NCI-H1436 treated with DMSO at 0.1 percent for 48 hours (cell line): Measurements from ENCODE around the gene PEX1.
"Not testable (repeated sequence)": the region's sequence is repeated elsewhere in the genome, so short reads cannot be mapped to it uniquely, and the experiment has no call there.

Experiments used
- DNase-seq: peaks from one replicate; lab custom pipeline; 2025; lab: John Stamatoyannopoulos, UW

Gene PEX1

GRCh38 chr7:92504563-92504962, 23.8 kb downstream of the PEX1 start:
- DNase-seq: no peak

GRCh38 chr7:92503767-92504166, 24.6 kb downstream of the PEX1 start:
- no peak for DNase-seq

- no peak for DNase-seq
Measured at GRCh38 chr7:92498557-92498956, 29.8 kb downstream of the PEX1 start.

GRCh38 chr7:92496876-92497275, 31.4 kb downstream of the PEX1 start:
- DNase-seq: no peak

- DNase-seq: no peak
Measured at GRCh38 chr7:92489634-92490033, 38.7 kb downstream of the PEX1 start.

- no peak for DNase-seq
Measured at GRCh38 chr7:92487804-92488203, 40.5 kb downstream of the PEX1 start.

GRCh38 chr7:92485974-92486373, 42.3 kb downstream of the PEX1 start:
- DNase-seq: no peak

GRCh38 chr7:92485267-92485892, 42.9 kb downstream of the PEX1 start:
- DNase-seq: no peak

GRCh38 chr7:92484226-92484625, 44.1 kb downstream of the PEX1 start:
- DNase-seq: not testable (repeated sequence)

- not testable (repeated sequence) for DNase-seq
Measured at GRCh38 chr7:92483624-92484023, 44.7 kb downstream of the PEX1 start.

- DNase-seq: not testable (repeated sequence)
Measured at GRCh38 chr7:92479146-92479545, 49.2 kb downstream of the PEX1 start.

- DNase-seq: no peak
Measured at GRCh38 chr7:92478711-92479110, 49.6 kb downstream of the PEX1 start.

GRCh38 chr7:92478095-92478494, 50.2 kb downstream of the PEX1 start:
- no peak for DNase-seq

GRCh38 chr7:92477681-92478080, 50.6 kb downstream of the PEX1 start, which contains the start of gene ERVW-1:
TSS of gene ERVW-1 (minus strand) at chr7:92477946. CDS start at chr7:92470381, 7,565 bp downstream.
- DNase-seq: not testable (repeated sequence)

GRCh38 chr7:92475851-92476590, 52.3 kb downstream of the PEX1 start:
- DNase-seq: not testable (repeated sequence)

GRCh38 chr7:92475261-92475770, 53.0 kb downstream of the PEX1 start:
- not testable (repeated sequence) for DNase-seq

- DNase-seq: not testable (repeated sequence)
Measured at GRCh38 chr7:92473989-92474388, 54.3 kb downstream of the PEX1 start.

GRCh38 chr7:92468589-92468988, 59.7 kb downstream of the PEX1 start:
- DNase-seq: not testable (repeated sequence)

- DNase-seq: no peak
Measured at GRCh38 chr7:92466682-92467081, 61.6 kb downstream of the PEX1 start.

- no peak for DNase-seq
Measured at GRCh38 chr7:92464515-92464914, 63.8 kb downstream of the PEX1 start.

GRCh38 chr7:92462560-92462959, 65.8 kb downstream of the PEX1 start:
- DNase-seq: no peak

GRCh38 chr7:92461027-92462003, 67.0 kb downstream of the PEX1 start:
- DNase-seq: no peak
